Neural crest cell (in vitro differentiated cells): ENCODE data around the gene DNAJB6. TPM values are rescaled to one million over a fixed set of nuclear protein-coding genes. Genes with fewer than 3 reads are reported as not detected.
A peak's percentile ranks its signal among the peaks of the same experiment; 100 is the strongest.

Experiments
- DNase-seq: peaks from one replicate; pipeline ENCODE4 v3.0.0; 2021; ENCODE audit warnings: low read depth, mixed read lengths, low spot score
- H3K27ac Mint-ChIP-seq: one replicate; pipeline ENCODE4 v1.8.0; 2021; ENCODE audit warnings: mild to moderate bottlenecking, mixed read lengths; ENCODE audit not compliant: unreplicated experiment
- H3K27me3 Mint-ChIP-seq: 2 replicates; pipeline ENCODE4 v1.8.0; 2021; ENCODE audit warnings: low read depth, mild to moderate bottlenecking, mixed read lengths
- H3K36me3 Mint-ChIP-seq: 2 replicates; pipeline ENCODE4 v1.8.0; 2021; ENCODE audit warnings: low read depth, mild to moderate bottlenecking, mixed read lengths
- H3K4me1 Mint-ChIP-seq: 2 replicates; pipeline ENCODE4 v1.8.0; 2021; ENCODE audit warnings: mixed read lengths
- H3K4me3 Mint-ChIP-seq: one replicate; pipeline ENCODE4 v1.8.0; 2021; ENCODE audit warnings: mild to moderate bottlenecking, mixed read lengths
- H3K9me3 Mint-ChIP-seq: 2 replicates; pipeline ENCODE4 v1.8.0; 2021; ENCODE audit warnings: mixed read lengths
- CTCF ChIP-seq: fragments of 200-600 bp; sonication (generic); conservative IDR thresholded peaks from 2 replicates; pipeline ENCODE4 v1.5.0; 2021; ENCODE audit warnings: antibody characterized with exemption, mild to moderate bottlenecking
- long read RNA-seq: library from polyadenylated mRNA; unstranded; transcript quantifications from one replicate; pipeline ENCODE4 v2.0.0, GENCODE V29; 2020
- total RNA-seq: library from RNA; stranded (reverse); gene quantifications from 2 replicates; pipeline ENCODE4 v1.2.1, GENCODE V29; 2021

The DNAJB6 gene
- 102 and 107 TPM in 2 replicates for total RNA-seq
- long read RNA-seq, full-length matches to known transcripts = 449 of 489 reads
- long read RNA-seq, partial matches to known transcripts = 15 of 489 reads
- long read RNA-seq, other reads (novel, unspliced or antisense) = 25 of 489 reads

- no peak for TF ChIP-seq CTCF
- peak; percentile 89 for DNase-seq
- H3K4me3 Mint-ChIP-seq = peak within 1 kb of the TSS; percentile 94
- no peaks in the 10 kb centered on the region for H3K9me3 Mint-ChIP-seq
- peaks cover 19% of the 10 kb centered on the region for H3K27me3 Mint-ChIP-seq
- peak within 1 kb of the TSS; percentile 98 for H3K27ac Mint-ChIP-seq
- peaks cover 22% of the 10 kb centered on the region for H3K4me1 Mint-ChIP-seq
- H3K36me3 Mint-ChIP-seq = peaks cover 2% of the 10 kb centered on the region
Measured at GRCh38 chr7:157336383-157337315, at the start of gene DNAJB6. TSS of gene DNAJB6 (plus strand) at chr7:157337004. CDS start at chr7:157358573, 21,569 bp downstream.

- no peaks in the 10 kb centered on the region for H3K36me3 Mint-ChIP-seq
Measured at GRCh38 chr7:157291404-157292080, 45.3 kb upstream of the DNAJB6 start.

GRCh38 chr7:157292258-157292657, 44.5 kb upstream of the DNAJB6 start:
- Mint-ChIP-seq H3K9me3 (no peaks in the 10 kb centered on the region), H3K27ac (no peak overlapping the region), H3K27me3 (no peaks in the 10 kb centered on the region), H3K4me3 (no peak overlapping the region), H3K4me1 (peaks cover 9% of the 10 kb centered on the region), H3K36me3 (no peaks in the 10 kb centered on the region)
- DNase-seq = no peak
- TF ChIP-seq CTCF = no peak

More at GRCh38 chr7:157291404-157292080, 45.3 kb upstream of the DNAJB6 start:
- Mint-ChIP-seq H3K4me1 (peaks cover 9% of the 10 kb centered on the region), H3K9me3 (no peaks in the 10 kb centered on the region), H3K27me3 (no peaks in the 10 kb centered on the region), H3K27ac (no peak overlapping the region), H3K4me3 (no peak overlapping the region)
- DNase-seq = no peak
- TF ChIP-seq CTCF = no peak

DNA sequence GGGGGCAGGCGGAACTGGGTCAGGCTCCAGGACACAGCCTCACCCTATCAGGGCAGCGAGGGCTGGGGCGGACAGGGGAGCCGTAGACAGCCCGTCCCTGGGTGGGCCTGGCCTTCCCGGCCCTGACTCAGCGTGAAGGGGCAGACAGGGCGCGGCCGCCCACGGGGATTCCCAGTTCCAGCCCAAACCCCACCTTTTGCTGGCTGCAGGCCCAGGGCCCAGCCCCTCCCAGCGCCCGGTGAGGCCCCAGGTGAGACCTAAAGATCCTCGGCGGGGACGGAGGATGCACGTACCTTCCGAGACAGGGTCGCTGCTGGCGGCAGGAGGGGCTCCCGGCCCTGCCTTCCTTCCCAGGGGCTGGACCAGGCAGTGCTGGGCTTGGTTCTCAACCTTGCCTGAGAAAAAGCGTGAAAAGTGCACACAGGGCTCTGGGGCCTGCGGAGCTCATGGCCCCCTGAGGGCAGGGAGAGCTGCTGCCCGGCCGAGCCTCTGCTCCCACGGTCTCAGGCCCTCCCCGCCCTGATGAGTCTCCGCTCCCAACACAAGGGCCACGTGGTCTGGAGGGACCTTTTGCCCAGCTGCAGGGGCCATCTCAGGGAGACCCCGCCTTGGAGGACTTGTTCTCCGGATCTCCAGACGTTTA, 43.9 kb upstream of the DNAJB6 start:
- Mint-ChIP-seq H3K27me3 (no peaks in the 10 kb centered on the region), H3K4me1 (peaks cover 11% of the 10 kb centered on the region), H3K9me3 (no peaks in the 10 kb centered on the region), H3K27ac (no peak overlapping the region), H3K4me3 (no peak overlapping the region), H3K36me3 (no peaks in the 10 kb centered on the region)
- TF ChIP-seq CTCF = no peak
- no peak for DNase-seq

GRCh38 chr7:157293413-157293788, 43.4 kb upstream of the DNAJB6 start:
- DNase-seq = no peak
- H3K27me3 Mint-ChIP-seq = no peaks in the 10 kb centered on the region
- no peak for TF ChIP-seq CTCF
- no peak overlapping the region for H3K4me3 Mint-ChIP-seq
- H3K9me3 Mint-ChIP-seq = no peaks in the 10 kb centered on the region
- H3K36me3 Mint-ChIP-seq = no peaks in the 10 kb centered on the region
- peaks cover 12% of the 10 kb centered on the region for H3K4me1 Mint-ChIP-seq
- no peak overlapping the region for H3K27ac Mint-ChIP-seq
